Thoracic aorta (tissue), 2 donors: ENCODE results near the gene P2RX7. TPM values are rescaled to one million over a fixed set of nuclear protein-coding genes. Genes with fewer than 3 reads are reported as not detected.
A peak's percentile ranks its signal among the peaks of the same experiment; 100 is the strongest.

ENCODE experiments used
- ATAC-seq: fragments of 150-250 bp; one replicate; pipeline ENCODE4 v1.8.0; 2017; ENCODE audit warnings: low read depth; ENCODE audit not compliant: insufficient number of reproducible peaks, low FRiP score
- DNase-seq: peaks from one replicate; pipeline ENCODE4 v3.0.0-alpha.2; 2020; ENCODE audit warnings: low spot score
- H3K27ac ChIP-seq, 2 donors: fragments of 200-600 bp; sonication (generic); 1 replicate in 1 of 2; 2 replicates in 1 of 2; pipeline ENCODE4 v1.5.1; 2016; ENCODE audit warnings: mild to moderate bottlenecking in 2 of 2, moderate library complexity in 2 of 2
- H3K27me3 ChIP-seq: fragments of 200-600 bp; sonication (generic); replicated peaks from 2 replicates; pipeline ENCODE4 v1.6.0; 2016; ENCODE audit warnings: mild to moderate bottlenecking; ENCODE audit not compliant: insufficient read depth
- H3K36me3 ChIP-seq: fragments of 200-600 bp; sonication (generic); one replicate; pipeline ENCODE4 v1.5.1; 2016
- H3K4me1 ChIP-seq, 2 donors: fragments of 200-600 bp; sonication (generic); 1 replicate in 1 of 2; 2 replicates in 1 of 2; pipeline versions ENCODE4 v1.5.1 to v1.6.0; 2016; ENCODE audit warnings: low read depth in 2 of 2, mild to moderate bottlenecking in 1 of 2; ENCODE audit not compliant: control insufficient read depth in 1 of 2
- H3K4me3 ChIP-seq: fragments of 200-600 bp; sonication (generic); 2 replicates; pipeline ENCODE4 v1.5.1; 2016; ENCODE audit warnings: mild to moderate bottlenecking
- H3K9me3 ChIP-seq: fragments of 200-600 bp; sonication (generic); 2 replicates; pipeline ENCODE4 v1.5.1; 2016
- total RNA-seq, 2 donors: library from RNA; depleted of rRNA; stranded (reverse); fragments of >200 nt; gene quantifications; one replicate each; pipeline versions ENCODE4 v1.1.0 to v1.2.3, GENCODE V29; 2016
- TF ChIP-seq, protein P1 (sequence below): fragments of 200-600 bp; sonication (generic); IDR thresholded peaks from one replicate; pipeline ENCODE4 v1.5.1; 2019; ENCODE audit warnings: antibody characterized with exemption

Gene P2RX7
- total RNA-seq, 2 donors from 2014 or later, result 3.2 to 4.0 TPM

DNA sequence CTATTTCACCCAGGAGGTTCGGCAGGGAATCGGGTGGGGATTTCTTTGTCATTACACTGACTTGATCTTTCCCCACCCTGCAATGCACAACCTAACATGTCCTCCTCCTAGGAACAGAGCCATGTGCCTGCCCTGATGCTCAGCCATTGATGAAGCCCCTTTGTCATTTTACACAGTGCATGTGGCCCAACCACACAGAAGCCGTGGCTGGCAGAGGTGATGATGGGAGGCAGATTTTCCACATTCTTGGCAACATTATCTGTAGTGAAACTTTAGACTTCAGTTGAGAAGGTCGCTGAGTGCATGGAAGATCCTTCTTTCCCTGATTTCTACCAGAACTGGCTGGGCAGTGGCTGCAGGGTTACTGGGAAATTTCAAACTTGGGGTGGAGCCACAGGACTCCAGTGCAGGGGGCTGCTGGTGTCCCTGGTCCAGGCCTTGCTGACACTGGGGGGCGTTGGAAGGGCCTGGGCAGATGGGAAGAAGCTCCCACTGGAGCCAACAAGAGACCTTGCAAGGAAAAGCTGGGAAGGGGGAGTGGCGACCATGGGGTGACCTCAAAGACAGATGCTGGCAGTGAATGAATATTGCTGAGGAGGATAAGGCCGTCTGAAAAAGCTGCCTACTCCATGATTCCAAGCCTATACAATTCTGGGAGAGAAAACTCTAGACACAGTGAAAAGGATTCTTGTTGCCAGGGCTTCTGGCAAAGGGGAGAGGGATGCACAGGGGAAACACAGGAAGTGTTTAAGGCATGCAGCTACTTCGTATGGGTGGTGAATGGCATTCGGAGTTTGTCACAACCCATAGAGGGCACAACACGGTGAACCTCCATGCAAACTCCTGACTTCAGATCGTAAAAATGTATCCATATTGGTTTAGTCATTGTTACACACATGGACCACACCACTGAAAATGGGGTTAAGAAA is 41.8 kb upstream of the P2RX7 start:
- peaks cover 0 to 6% of the 10 kb centered on the region in 2 donors for H3K4me1 ChIP-seq
- no peak overlapping the region for H3K27ac ChIP-seq
- H3K9me3 ChIP-seq, result no peaks in the 10 kb centered on the region
- no peak overlapping the region for H3K4me3 ChIP-seq
- DNase-seq (no peak), ATAC-seq (no peak)
- H3K27me3 ChIP-seq, result no peaks in the 10 kb centered on the region
- H3K36me3 ChIP-seq, result no peaks in the 10 kb centered on the region
- TF ChIP-seq, protein P1, sequence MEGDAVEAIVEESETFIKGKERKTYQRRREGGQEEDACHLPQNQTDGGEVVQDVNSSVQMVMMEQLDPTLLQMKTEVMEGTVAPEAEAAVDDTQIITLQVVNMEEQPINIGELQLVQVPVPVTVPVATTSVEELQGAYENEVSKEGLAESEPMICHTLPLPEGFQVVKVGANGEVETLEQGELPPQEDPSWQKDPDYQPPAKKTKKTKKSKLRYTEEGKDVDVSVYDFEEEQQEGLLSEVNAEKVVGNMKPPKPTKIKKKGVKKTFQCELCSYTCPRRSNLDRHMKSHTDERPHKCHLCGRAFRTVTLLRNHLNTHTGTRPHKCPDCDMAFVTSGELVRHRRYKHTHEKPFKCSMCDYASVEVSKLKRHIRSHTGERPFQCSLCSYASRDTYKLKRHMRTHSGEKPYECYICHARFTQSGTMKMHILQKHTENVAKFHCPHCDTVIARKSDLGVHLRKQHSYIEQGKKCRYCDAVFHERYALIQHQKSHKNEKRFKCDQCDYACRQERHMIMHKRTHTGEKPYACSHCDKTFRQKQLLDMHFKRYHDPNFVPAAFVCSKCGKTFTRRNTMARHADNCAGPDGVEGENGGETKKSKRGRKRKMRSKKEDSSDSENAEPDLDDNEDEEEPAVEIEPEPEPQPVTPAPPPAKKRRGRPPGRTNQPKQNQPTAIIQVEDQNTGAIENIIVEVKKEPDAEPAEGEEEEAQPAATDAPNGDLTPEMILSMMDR, result no peak

DNA sequence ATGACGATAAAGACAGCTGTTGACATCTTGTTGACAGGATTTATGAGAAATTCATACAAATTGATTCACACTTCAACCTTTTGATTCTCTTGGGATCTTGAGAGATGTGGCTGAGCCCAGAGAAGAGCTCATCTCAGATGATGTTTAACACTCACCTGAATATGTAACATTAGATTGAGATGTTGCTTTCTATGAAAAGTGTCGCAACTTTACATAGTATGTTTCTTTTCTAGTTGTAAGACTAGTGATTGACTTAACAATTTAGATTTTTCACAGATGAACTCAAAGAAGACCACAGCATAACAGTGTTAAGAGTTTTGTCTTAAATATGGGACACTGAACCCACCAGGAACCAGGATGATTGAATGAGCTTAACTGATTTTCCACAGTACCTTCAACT is 40.6 kb upstream of the P2RX7 start:
- H3K4me1 ChIP-seq, result peaks cover 0 to 10% of the 10 kb centered on the region in 2 donors
- no peaks in the 10 kb centered on the region for H3K27me3 ChIP-seq
- TF ChIP-seq, protein P1, result no peak
- no peaks in the 10 kb centered on the region for H3K9me3 ChIP-seq
- H3K4me3 ChIP-seq, result no peak overlapping the region
- no peaks in the 10 kb centered on the region for H3K36me3 ChIP-seq
- no peak overlapping the region for H3K27ac ChIP-seq
- ATAC-seq, result no peak
- DNase-seq, result no peak

DNA sequence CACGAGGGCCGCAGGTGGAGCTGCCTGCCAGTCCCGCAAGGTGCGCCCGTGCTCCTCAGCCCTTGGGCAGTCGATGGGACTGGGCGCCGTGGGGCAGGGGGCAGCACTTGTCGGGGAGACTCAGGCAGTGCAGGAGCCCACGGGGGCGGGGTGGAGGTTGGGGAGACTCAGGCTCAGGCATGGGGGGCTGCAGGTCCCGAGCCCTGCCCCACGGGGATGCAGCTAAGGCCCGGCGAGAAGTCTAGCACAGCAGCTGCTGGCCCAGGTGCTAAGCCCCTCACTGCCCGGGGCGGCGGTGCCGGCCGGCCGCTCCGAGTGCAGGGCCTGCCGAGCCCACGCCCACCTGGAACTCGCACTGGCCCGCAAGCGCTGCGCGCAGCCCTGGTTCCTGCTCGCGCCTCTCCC is 39.2 kb upstream of the P2RX7 start:
- H3K27ac ChIP-seq, result no peak overlapping the region
- H3K4me3 ChIP-seq, result no peak overlapping the region
- H3K27me3 ChIP-seq, result no peaks in the 10 kb centered on the region
- H3K4me1 ChIP-seq, result peaks cover 0 to 10% of the 10 kb centered on the region in 2 donors
- DNase-seq (no peak), ATAC-seq (no peak)
- no peaks in the 10 kb centered on the region for H3K9me3 ChIP-seq
- TF ChIP-seq, protein P1, result no peak
- no peaks in the 10 kb centered on the region for H3K36me3 ChIP-seq

DNA sequence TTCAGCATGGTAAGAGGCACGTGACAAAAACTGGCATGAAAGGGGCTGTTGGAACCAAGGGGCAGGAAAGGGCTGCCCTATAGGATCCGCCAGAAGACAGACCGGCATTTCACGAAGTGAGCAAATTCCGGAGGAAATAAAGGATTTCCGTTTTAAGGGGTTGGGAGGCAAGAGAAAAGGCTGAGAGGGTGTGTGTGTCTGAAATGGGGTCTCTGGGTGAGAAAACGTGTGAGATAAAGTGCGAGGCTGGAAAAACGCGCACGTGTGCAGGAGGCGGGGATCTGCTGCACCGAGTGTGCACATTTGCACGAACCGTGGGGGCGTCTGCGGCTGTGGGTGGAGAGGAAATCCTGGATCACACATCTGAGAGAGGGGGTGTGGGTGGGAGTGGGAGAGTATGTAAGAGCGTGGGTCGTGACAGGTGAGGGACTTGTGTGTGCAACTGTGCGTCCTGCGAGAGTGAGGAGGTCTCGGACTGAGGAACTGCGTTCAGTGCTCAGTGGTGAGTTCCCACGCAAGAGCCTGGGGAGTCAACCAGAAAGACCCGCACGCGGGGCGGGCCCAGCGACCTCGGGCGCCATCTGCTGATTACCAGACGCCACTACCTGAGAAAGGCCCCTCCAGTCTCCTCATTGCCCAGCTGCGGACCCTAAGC is 37.0 kb upstream of the P2RX7 start:
- Histone ChIP-seq H3K27me3 (no peaks in the 10 kb centered on the region), H3K4me3 (peak overlapping the region; percentile 66)

More for the DNA sequence above, 37.0 kb upstream of the P2RX7 start:
- ATAC-seq, result peak; percentile 60
- peaks cover 0 to 10% of the 10 kb centered on the region in 2 donors for H3K4me1 ChIP-seq
- H3K27ac ChIP-seq, result no peak overlapping the region
- no peaks in the 10 kb centered on the region for H3K9me3 ChIP-seq
- no peak for DNase-seq
- no peaks in the 10 kb centered on the region for H3K36me3 ChIP-seq
- TF ChIP-seq, protein P1, result peak; percentile 68
